OCI-LY1 (cell line): ENCODE results near the gene MPLKIP.
"Not testable (repeated sequence)": the region's sequence is repeated elsewhere in the genome, so short reads cannot be mapped to it uniquely, and the experiment has no call there.

Source experiments
- H2AFZ ChIP-seq: fragments of 200-600 bp; sonication (generic), shearing (Covaris generic); 2 replicates; pipeline ENCODE4 v1.6.0; 2014; ENCODE audit warnings: antibody characterized with exemption, mild to moderate bottlenecking, low read length
- H3F3A ChIP-seq: fragments of 200-600 bp; sonication (generic), shearing (Covaris generic); 2 replicates; pipeline ENCODE4 v1.6.0; 2014; ENCODE audit warnings: mild to moderate bottlenecking, antibody characterized with exemption, low read length, moderate library complexity; ENCODE audit not compliant: insufficient read depth
- H3K27ac ChIP-seq: fragments of 200-600 bp; sonication (generic); 2 replicates; pipeline ENCODE4 v1.5.1; 2014; ENCODE audit warnings: low read length, mixed run types, mild to moderate bottlenecking, low read depth; ENCODE audit not compliant: poor library complexity, severe bottlenecking
- H3K27me3 ChIP-seq: fragments of 200-600 bp; sonication (generic); 2 replicates; pipeline ENCODE4 v1.6.0; 2014; ENCODE audit warnings: antibody characterized with exemption, mild to moderate bottlenecking, low read length, moderate library complexity; ENCODE audit not compliant: insufficient read depth
- H3K36me3 ChIP-seq: fragments of 200-600 bp; sonication (generic); 2 replicates; pipeline ENCODE4 v1.6.1; 2014; ENCODE audit warnings: mild to moderate bottlenecking, antibody characterized with exemption, low read length, moderate library complexity, mixed read lengths; ENCODE audit not compliant: insufficient read depth
- H3K4me1 ChIP-seq: fragments of 200-600 bp; sonication (generic); 2 replicates; pipeline ENCODE4 v1.5.1; 2014; ENCODE audit warnings: mild to moderate bottlenecking, low read length, moderate library complexity; ENCODE audit not compliant: insufficient read depth, severe bottlenecking
- H3K4me2 ChIP-seq: fragments of 200-600 bp; sonication (generic), shearing (Covaris generic); 2 replicates; pipeline ENCODE4 v1.6.1; 2014; ENCODE audit warnings: low read length
- H3K4me3 ChIP-seq: fragments of 200-600 bp; sonication (generic); 2 replicates; pipeline ENCODE4 v1.5.1; 2014; ENCODE audit warnings: low read length, low read depth, mild to moderate bottlenecking, mixed read lengths; ENCODE audit not compliant: poor library complexity, severe bottlenecking
- H3K79me2 ChIP-seq: fragments of 200-600 bp; shearing (Covaris generic); 2 replicates; pipeline ENCODE4 v1.6.1; 2016; ENCODE audit warnings: mixed run types, low read length, mixed read lengths; ENCODE audit not compliant: insufficient read depth
- H3K9ac ChIP-seq: fragments of 200-600 bp; sonication (generic), shearing (Covaris generic); 2 replicates; pipeline ENCODE4 v1.6.1; 2014; ENCODE audit warnings: mild to moderate bottlenecking, low read length, mixed read lengths
- H3K9me2 ChIP-seq: fragments of 200-600 bp; sonication (generic), shearing (Covaris generic); 2 replicates; pipeline ENCODE4 v1.6.1; 2014; ENCODE audit warnings: low read depth, mild to moderate bottlenecking, low read length, mixed read lengths
- H3K9me3 ChIP-seq: fragments of 200-600 bp; shearing (Covaris generic); 2 replicates; pipeline ENCODE4 v1.6.1; 2014; ENCODE audit warnings: low read length, mixed read lengths
- H4K20me1 ChIP-seq: fragments of 200-600 bp; sonication (generic), shearing (Covaris generic); 2 replicates; pipeline ENCODE4 v1.6.0; 2016; ENCODE audit warnings: mild to moderate bottlenecking, low read length; ENCODE audit not compliant: insufficient read depth
- EZH2 ChIP-seq: fragments of 200-600 bp; sonication (generic), shearing (Covaris generic); IDR thresholded peaks from 2 replicates; pipeline ENCODE4 v1.8.0; 2017; ENCODE audit warnings: borderline replicate concordance, mixed run types, mild to moderate bottlenecking, antibody characterized with exemption, low read length, moderate library complexity, mixed read lengths
- TF ChIP-seq, protein P1 (sequence below): fragments of 200-600 bp; sonication (generic), shearing (Covaris generic); IDR thresholded peaks from 2 replicates; pipeline ENCODE4 v1.5.1; 2017; ENCODE audit warnings: mild to moderate bottlenecking, antibody characterized with exemption, low read length, moderate library complexity, mixed read lengths

MPLKIP gene

DNA sequence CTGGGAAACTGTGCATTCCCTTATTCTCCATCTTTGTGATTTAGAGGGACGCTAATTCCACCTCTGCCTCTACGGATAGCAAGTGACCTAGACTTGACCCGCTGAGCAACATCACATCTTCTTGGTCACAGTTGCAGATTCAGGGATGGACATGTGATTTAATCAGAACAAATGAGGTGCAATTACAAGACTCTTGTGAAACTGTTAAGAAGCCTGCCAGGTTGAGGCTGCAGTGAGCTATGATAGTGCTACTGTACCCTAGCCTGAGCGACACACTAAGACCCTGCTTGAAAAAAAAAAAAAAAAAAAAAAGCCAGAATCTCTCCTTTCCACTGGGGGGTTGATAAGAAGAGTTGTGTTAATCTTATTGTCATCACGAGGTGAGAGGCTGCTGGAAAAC, 14.4 kb downstream of the MPLKIP start:
- no peaks in the 10 kb centered on the region for H3K36me3 ChIP-seq
- H3K9me3 ChIP-seq = no peaks in the 10 kb centered on the region
- no peaks in the 10 kb centered on the region for H3K4me1 ChIP-seq
- H3K4me3 ChIP-seq = no peak overlapping the region
- no peaks in the 10 kb centered on the region for H3F3A ChIP-seq
- no peaks in the 10 kb centered on the region for H4K20me1 ChIP-seq
- H3K9ac ChIP-seq = no peak overlapping the region
- H3K79me2 ChIP-seq = no peaks in the 10 kb centered on the region
- TF ChIP-seq EZH2 = no peak
- TF ChIP-seq, protein P1, sequence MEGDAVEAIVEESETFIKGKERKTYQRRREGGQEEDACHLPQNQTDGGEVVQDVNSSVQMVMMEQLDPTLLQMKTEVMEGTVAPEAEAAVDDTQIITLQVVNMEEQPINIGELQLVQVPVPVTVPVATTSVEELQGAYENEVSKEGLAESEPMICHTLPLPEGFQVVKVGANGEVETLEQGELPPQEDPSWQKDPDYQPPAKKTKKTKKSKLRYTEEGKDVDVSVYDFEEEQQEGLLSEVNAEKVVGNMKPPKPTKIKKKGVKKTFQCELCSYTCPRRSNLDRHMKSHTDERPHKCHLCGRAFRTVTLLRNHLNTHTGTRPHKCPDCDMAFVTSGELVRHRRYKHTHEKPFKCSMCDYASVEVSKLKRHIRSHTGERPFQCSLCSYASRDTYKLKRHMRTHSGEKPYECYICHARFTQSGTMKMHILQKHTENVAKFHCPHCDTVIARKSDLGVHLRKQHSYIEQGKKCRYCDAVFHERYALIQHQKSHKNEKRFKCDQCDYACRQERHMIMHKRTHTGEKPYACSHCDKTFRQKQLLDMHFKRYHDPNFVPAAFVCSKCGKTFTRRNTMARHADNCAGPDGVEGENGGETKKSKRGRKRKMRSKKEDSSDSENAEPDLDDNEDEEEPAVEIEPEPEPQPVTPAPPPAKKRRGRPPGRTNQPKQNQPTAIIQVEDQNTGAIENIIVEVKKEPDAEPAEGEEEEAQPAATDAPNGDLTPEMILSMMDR = no peak
- H3K4me2 ChIP-seq = no peak overlapping the region
- H3K27me3 ChIP-seq = no peaks in the 10 kb centered on the region
- no peaks in the 10 kb centered on the region for H3K9me2 ChIP-seq
- no peak overlapping the region for H3K27ac ChIP-seq
- no peak overlapping the region for H2AFZ ChIP-seq

DNA sequence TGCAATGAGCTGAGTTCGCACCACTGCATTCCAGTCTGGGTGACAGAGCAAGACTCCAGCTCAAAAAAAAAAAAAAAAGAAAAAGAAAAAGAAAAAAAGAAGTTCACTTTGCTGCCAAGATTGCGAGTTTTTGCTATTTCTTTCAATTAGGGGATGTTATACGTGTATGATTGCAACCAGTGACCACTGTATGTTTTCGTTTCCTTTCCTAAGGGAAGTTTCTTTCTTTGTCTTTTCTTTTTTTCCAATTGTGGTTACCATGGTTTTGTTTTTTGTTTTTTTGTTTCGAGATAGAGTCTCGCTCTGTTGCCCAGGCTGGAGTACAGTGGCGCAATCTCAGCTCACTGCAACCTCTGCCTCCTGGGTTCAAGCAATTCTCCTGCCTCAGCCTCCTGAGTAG, 16.2 kb downstream of the MPLKIP start:
- H2AFZ ChIP-seq, H3K9me3 ChIP-seq, H4K20me1 ChIP-seq, H3K4me2 ChIP-seq, H3K9ac ChIP-seq, H3K36me3 ChIP-seq, H3K27me3 ChIP-seq, H3K9me2 ChIP-seq, H3K79me2 ChIP-seq, H3K4me3 ChIP-seq, H3K27ac ChIP-seq, H3K4me1 ChIP-seq, H3F3A ChIP-seq: not testable (repeated sequence)

DNA sequence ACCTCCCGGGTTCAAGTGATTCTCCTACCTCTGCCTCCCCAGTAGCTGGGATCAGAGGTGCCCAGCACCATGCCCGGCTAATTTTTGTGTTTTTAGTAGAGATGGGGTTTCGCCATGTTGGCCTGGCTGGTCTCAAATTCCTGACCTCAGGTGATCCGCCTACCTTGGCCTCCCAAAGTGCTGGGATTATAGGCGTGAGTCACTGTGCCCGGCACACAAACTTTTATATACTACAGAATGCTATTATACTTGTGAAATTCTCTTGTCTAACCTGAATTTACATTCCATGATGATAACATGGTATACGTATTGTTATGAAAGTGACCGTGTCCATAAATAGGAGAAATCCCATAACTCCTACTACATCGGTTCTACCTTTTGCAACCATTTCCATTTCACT, 17.2 kb downstream of the MPLKIP start:
- not testable (repeated sequence) for H3K9me3 ChIP-seq, H3K4me3 ChIP-seq, H3K4me1 ChIP-seq, H2AFZ ChIP-seq, H3K79me2 ChIP-seq, H3K27ac ChIP-seq, H3K27me3 ChIP-seq, H3K9ac ChIP-seq, H4K20me1 ChIP-seq, H3K4me2 ChIP-seq, H3F3A ChIP-seq, H3K36me3 ChIP-seq, H3K9me2 ChIP-seq

DNA sequence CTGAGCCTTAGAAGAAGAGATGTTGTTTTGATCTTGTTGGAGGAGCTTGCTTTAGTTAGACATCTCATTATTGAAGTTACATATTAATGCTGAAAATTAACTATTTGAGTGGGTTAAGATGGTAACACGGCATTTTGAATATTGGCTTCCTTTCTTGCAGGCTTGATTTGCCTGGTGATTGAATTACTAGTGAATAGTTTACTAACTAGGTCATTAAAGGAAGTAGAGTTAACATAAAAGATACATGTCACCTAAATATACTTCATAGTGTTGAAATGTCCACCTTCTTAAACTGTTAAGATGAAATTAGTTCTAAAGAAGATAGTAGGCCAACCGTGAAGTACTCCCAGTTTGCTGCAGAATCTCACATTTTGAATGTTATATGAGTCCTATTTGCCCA, 18.5 kb downstream of the MPLKIP start:
- no peaks in the 10 kb centered on the region for H3F3A ChIP-seq
- TF ChIP-seq, protein P1 = no peak
- no peak overlapping the region for H3K4me2 ChIP-seq
- H3K4me1 ChIP-seq = no peaks in the 10 kb centered on the region
- H2AFZ ChIP-seq = no peak overlapping the region
- no peak overlapping the region for H3K4me3 ChIP-seq
- no peaks in the 10 kb centered on the region for H3K79me2 ChIP-seq
- H4K20me1 ChIP-seq = no peaks in the 10 kb centered on the region
- H3K9ac ChIP-seq = no peak overlapping the region
- H3K27ac ChIP-seq = no peak overlapping the region
- no peaks in the 10 kb centered on the region for H3K36me3 ChIP-seq
- H3K9me3 ChIP-seq = no peaks in the 10 kb centered on the region
- H3K9me2 ChIP-seq = no peaks in the 10 kb centered on the region
- H3K27me3 ChIP-seq = no peaks in the 10 kb centered on the region
